ENCODE measurements around the gene DCDC2B. TPM values are rescaled to one million over a fixed set of nuclear protein-coding genes. Genes with fewer than 3 reads are reported as not detected.

Gene DCDC2B
- total RNA-seq, 1 experiment from 2014 or later: not detected

DNA sequence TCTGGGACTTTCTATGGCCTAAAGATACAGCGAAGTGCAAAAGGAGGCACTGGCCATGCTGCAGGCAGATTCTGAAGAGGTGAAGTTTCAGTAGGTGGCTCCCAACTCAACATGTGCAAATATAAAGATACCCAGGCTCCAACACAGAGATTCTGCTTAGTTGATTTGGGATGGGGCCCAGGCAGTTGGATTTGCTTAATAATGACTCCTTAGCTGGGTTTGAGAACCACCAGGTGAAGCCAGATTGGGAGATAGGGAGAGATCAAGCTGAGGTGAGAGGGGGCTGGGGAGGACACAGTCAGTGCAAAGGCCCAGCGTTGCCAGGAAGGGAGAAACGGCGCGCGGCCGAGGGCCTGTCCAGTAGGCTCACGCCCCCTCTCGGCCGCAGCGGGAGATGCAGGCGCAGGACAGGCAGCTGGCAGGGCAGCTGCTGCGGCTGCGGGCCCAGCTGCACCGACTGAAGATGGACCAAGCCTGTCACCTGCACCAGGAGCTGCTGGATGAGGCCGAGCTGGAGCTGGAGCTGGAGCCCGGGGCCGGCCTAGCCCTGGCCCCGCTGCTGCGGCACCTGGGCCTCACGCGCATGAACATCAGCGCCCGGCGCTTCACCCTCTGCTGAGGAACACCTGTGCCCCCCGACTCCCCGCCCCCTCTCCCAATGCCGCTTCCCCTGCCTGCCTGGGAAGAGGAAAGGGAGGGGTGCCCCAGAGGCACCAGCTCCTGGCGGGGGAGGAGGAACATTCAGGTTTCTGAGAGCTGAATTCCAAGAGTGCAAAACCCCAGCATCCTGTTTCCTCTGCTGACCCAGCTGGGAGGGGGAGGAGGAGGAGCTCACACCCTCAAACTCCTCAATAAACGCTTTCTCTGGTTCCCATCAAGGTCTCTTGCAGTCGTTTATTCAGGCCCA lies 39.3 kb downstream of the DCDC2B start (continued):
- TF ChIP-seq, protein P1, sequence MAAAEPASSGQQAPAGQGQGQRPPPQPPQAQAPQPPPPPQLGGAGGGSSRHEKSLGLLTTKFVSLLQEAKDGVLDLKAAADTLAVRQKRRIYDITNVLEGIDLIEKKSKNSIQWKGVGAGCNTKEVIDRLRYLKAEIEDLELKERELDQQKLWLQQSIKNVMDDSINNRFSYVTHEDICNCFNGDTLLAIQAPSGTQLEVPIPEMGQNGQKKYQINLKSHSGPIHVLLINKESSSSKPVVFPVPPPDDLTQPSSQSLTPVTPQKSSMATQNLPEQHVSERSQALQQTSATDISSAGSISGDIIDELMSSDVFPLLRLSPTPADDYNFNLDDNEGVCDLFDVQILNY (CRISPR knock-in tag; IDR thresholded peaks at IDR 0.05): 0 out of 2 replicates have a peak, but pooled peaks have one; percentile 49
- TF ChIP-seq NFE2L1 (CRISPR knock-in tag; IDR thresholded peaks at IDR 0.05) (0 out of 2 replicates have a peak, but pooled peaks have one; percentile 62), ZNF416 (CRISPR knock-in tag; IDR thresholded peaks at IDR 0.05) (peak; percentile 83; the same call in 1 of the 2 replicates), SP1 (CRISPR knock-in tag; conservative IDR thresholded peaks at IDR 0.05) (peak; percentile 61; the same call in 1 of the 2 replicates), TEAD4 (CRISPR knock-in tag; IDR thresholded peaks at IDR 0.05) (no peak), SMAD3 (CRISPR knock-in tag; IDR thresholded peaks at IDR 0.05; ENCODE audit: borderline replicate concordance) (peak; percentile 60; the same call in 1 of the 2 replicates), ZNF219 (CRISPR knock-in tag; IDR thresholded peaks at IDR 0.05; ENCODE audit: borderline replicate concordance) (no peak), GTF2I (CRISPR knock-in tag; conservative IDR thresholded peaks at IDR 0.05) (peak; percentile 96), ZNF121 (CRISPR knock-in tag; IDR thresholded peaks at IDR 0.05) (peak; percentile 92)
- TF ChIP-seq, protein P2, sequence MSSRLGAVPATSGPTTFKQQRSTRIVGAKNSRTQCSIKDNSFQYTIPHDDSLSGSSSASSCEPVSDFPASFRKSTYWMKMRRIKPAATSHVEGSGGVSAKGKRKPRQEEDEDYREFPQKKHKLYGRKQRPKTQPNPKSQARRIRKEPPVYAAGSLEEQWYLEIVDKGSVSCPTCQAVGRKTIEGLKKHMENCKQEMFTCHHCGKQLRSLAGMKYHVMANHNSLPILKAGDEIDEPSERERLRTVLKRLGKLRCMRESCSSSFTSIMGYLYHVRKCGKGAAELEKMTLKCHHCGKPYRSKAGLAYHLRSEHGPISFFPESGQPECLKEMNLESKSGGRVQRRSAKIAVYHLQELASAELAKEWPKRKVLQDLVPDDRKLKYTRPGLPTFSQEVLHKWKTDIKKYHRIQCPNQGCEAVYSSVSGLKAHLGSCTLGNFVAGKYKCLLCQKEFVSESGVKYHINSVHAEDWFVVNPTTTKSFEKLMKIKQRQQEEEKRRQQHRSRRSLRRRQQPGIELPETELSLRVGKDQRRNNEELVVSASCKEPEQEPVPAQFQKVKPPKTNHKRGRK (CRISPR knock-in tag; IDR thresholded peaks at IDR 0.05; ENCODE audit: borderline replicate concordance): no peak
- TF ChIP-seq, protein P3, sequence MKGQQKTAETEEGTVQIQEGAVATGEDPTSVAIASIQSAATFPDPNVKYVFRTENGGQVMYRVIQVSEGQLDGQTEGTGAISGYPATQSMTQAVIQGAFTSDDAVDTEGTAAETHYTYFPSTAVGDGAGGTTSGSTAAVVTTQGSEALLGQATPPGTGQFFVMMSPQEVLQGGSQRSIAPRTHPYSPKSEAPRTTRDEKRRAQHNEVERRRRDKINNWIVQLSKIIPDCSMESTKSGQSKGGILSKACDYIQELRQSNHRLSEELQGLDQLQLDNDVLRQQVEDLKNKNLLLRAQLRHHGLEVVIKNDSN (CRISPR knock-in tag; IDR thresholded peaks at IDR 0.05): no peak
- TF ChIP-seq, protein P4, sequence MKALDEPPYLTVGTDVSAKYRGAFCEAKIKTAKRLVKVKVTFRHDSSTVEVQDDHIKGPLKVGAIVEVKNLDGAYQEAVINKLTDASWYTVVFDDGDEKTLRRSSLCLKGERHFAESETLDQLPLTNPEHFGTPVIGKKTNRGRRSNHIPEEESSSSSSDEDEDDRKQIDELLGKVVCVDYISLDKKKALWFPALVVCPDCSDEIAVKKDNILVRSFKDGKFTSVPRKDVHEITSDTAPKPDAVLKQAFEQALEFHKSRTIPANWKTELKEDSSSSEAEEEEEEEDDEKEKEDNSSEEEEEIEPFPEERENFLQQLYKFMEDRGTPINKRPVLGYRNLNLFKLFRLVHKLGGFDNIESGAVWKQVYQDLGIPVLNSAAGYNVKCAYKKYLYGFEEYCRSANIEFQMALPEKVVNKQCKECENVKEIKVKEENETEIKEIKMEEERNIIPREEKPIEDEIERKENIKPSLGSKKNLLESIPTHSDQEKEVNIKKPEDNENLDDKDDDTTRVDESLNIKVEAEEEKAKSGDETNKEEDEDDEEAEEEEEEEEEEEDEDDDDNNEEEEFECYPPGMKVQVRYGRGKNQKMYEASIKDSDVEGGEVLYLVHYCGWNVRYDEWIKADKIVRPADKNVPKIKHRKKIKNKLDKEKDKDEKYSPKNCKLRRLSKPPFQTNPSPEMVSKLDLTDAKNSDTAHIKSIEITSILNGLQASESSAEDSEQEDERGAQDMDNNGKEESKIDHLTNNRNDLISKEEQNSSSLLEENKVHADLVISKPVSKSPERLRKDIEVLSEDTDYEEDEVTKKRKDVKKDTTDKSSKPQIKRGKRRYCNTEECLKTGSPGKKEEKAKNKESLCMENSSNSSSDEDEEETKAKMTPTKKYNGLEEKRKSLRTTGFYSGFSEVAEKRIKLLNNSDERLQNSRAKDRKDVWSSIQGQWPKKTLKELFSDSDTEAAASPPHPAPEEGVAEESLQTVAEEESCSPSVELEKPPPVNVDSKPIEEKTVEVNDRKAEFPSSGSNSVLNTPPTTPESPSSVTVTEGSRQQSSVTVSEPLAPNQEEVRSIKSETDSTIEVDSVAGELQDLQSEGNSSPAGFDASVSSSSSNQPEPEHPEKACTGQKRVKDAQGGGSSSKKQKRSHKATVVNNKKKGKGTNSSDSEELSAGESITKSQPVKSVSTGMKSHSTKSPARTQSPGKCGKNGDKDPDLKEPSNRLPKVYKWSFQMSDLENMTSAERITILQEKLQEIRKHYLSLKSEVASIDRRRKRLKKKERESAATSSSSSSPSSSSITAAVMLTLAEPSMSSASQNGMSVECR (CRISPR knock-in tag; IDR thresholded peaks at IDR 0.05; ENCODE audit: borderline replicate concordance): 0 out of 2 replicates have a peak, but pooled peaks have one; percentile 50
- TF ChIP-seq, protein P5, sequence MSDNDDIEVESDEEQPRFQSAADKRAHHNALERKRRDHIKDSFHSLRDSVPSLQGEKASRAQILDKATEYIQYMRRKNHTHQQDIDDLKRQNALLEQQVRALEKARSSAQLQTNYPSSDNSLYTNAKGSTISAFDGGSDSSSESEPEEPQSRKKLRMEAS (CRISPR knock-in tag; IDR thresholded peaks at IDR 0.05): peak; percentile 59; the same call in 1 of the 2 replicates

DNA sequence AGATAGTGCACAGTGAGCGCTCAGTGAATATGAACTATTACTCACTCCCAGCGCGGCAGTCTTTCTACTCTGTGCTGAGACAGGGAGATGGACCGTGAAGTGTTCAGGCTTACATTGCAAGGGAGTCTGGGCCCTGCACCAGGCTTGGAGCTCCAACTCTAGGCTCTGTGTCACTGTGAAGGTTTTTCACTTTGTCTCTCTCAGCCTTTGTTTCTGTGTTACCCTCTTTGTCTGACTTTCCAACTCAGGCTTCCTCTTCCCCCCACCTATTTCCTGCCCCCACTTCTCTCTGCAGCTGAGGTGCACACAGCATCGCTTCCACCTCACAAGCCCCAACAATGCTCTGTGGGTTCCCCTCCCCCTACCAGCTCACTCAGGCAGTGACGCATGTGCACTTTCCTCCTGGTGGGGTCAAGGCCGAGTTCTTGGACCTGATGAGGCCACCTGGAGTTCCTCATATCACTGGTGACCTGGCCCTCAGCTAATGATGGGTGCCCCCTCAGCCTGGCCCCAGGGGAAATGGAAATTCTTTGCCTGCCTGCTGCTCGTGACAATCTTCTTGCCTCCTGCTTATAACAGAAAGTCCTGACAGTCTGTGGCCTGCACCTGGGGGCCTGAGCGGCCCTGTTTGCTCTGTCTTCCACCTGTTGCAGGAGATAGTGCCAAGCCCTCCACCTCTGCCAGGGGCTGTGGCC lies 41.1 kb downstream of the DCDC2B start:
- ChIA-PET POLR2A (interaction anchor here (0.5 to 3.2 kb wide), 4 partner anchors 10 to 375 kb away, joined by 3 to 30 read pairs (median 10); no protein-coding TSS in a partner anchor), CTCF (interaction anchor here (0.6 to 6.1 kb wide), 8 partner anchors 9 to 66 kb away, joined by 3 to 75 read pairs (median 14); partner anchors contain the start of genes EIF3I and TMEM234)
- H3K4me3 Mint-ChIP-seq: peak overlapping the region; percentile 24; the same call in 1 of the 2 replicates
- peaks cover 4% of the 10 kb centered on the region for H3K27me3 Mint-ChIP-seq (ENCODE audit: low read depth)
- no peaks in the 10 kb centered on the region for H3K9me3 Mint-ChIP-seq
- H3K4me1 Mint-ChIP-seq: peaks cover 40% of the 10 kb centered on the region
- no peak for ATAC-seq
- DNase-seq (ENCODE audit: low spot score): no peak
- peak overlapping the region; percentile 70 for H3K27ac Mint-ChIP-seq
- TF ChIP-seq GABPB1 (CRISPR knock-in tag; IDR thresholded peaks at IDR 0.05): peak; percentile 48; the same call in 1 of the 2 replicates
- TF ChIP-seq ESRRA (CRISPR knock-in tag; IDR thresholded peaks at IDR 0.05; ENCODE audit: borderline replicate concordance): no peak
- TF ChIP-seq FOXJ3 (CRISPR knock-in tag; IDR thresholded peaks at IDR 0.05; ENCODE audit: borderline replicate concordance): no peak
- TF ChIP-seq ELF4 (CRISPR knock-in tag; IDR thresholded peaks at IDR 0.05; ENCODE audit: low read depth): no peak
- TF ChIP-seq CREB1 (CRISPR knock-in tag; IDR thresholded peaks at IDR 0.05): no peak
- TF ChIP-seq NR1H2 (CRISPR knock-in tag; IDR thresholded peaks at IDR 0.05): no peak
- no peak for TF ChIP-seq CBFB (CRISPR knock-in tag; IDR thresholded peaks at IDR 0.05; ENCODE audit: low read depth)
- TF ChIP-seq, protein P6, sequence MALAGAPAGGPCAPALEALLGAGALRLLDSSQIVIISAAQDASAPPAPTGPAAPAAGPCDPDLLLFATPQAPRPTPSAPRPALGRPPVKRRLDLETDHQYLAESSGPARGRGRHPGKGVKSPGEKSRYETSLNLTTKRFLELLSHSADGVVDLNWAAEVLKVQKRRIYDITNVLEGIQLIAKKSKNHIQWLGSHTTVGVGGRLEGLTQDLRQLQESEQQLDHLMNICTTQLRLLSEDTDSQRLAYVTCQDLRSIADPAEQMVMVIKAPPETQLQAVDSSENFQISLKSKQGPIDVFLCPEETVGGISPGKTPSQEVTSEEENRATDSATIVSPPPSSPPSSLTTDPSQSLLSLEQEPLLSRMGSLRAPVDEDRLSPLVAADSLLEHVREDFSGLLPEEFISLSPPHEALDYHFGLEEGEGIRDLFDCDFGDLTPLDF (CRISPR knock-in tag; IDR thresholded peaks at IDR 0.05): no peak
- H3K36me3 Mint-ChIP-seq: no peaks in the 10 kb centered on the region
